Measurements from ENCODE around the gene FAM124A. TPM values are rescaled to one million over a fixed set of nuclear protein-coding genes. Genes with fewer than 3 reads are reported as not detected.

FAM124A gene
- total RNA-seq, 4 donors from 2014 or later, result 0.35 to 3.2 (median 1.5) TPM

GRCh38 chr13:51255556-51255955 lies 33.4 kb downstream of the FAM124A start:
- Histone ChIP-seq H3K27ac (no peak overlapping the region), H3K9me3 (no peaks in the 10 kb centered on the region)

GRCh38 chr13:51257187-51257586 lies 35.0 kb downstream of the FAM124A start:
- Histone ChIP-seq H3K27ac (no peak overlapping the region), H3K4me1 (no peaks in the 10 kb centered on the region), H3K36me3 (no peaks in the 10 kb centered on the region), H3K27me3 (no peaks in the 10 kb centered on the region), H3K4me3 (no peak overlapping the region), H3K9me3 (no peaks in the 10 kb centered on the region)
- TF ChIP-seq POLR2A (IDR thresholded peaks at IDR 0.05) (no peak), CTCF (IDR thresholded peaks at IDR 0.05) (no peak)
- no peak for DNase-seq

More at GRCh38 chr13:51255556-51255955, 33.4 kb downstream of the FAM124A start:
- TF ChIP-seq POLR2A (IDR thresholded peaks at IDR 0.05), result no peak
- TF ChIP-seq CTCF (IDR thresholded peaks at IDR 0.05), result no peak
- no peak for DNase-seq
- Histone ChIP-seq H3K27me3 (no peaks in the 10 kb centered on the region), H3K4me1 (no peaks in the 10 kb centered on the region), H3K4me3 (no peak overlapping the region), H3K36me3 (no peaks in the 10 kb centered on the region)

GRCh38 chr13:51258612-51259548 lies 36.7 kb downstream of the FAM124A start:
- H3K27ac ChIP-seq, result no peak overlapping the region
- TF ChIP-seq POLR2A (IDR thresholded peaks at IDR 0.05), result no peak
- no peak for TF ChIP-seq CTCF (IDR thresholded peaks at IDR 0.05)
- no peaks in the 10 kb centered on the region for H3K9me3 ChIP-seq
- no peaks in the 10 kb centered on the region for H3K36me3 ChIP-seq
- H3K4me1 ChIP-seq, result no peaks in the 10 kb centered on the region
- DNase-seq, result no peak
- no peaks in the 10 kb centered on the region for H3K27me3 ChIP-seq
- H3K4me3 ChIP-seq, result no peak overlapping the region

- H3K27ac ChIP-seq, result no peak overlapping the region
- H3K36me3 ChIP-seq, result no peaks in the 10 kb centered on the region
- TF ChIP-seq POLR2A (IDR thresholded peaks at IDR 0.05) (no peak), CTCF (IDR thresholded peaks at IDR 0.05) (no peak)
- H3K9me3 ChIP-seq, result no peaks in the 10 kb centered on the region
- H3K27me3 ChIP-seq, result no peaks in the 10 kb centered on the region
- no peak overlapping the region for H3K4me3 ChIP-seq
- no peak for DNase-seq
- no peaks in the 10 kb centered on the region for H3K4me1 ChIP-seq
Observed at GRCh38 chr13:51260154-51260553, 38.0 kb downstream of the FAM124A start.

GRCh38 chr13:51261610-51262249 lies 39.5 kb downstream of the FAM124A start:
- Histone ChIP-seq H3K4me3 (no peak overlapping the region), H3K27me3 (no peaks in the 10 kb centered on the region), H3K36me3 (no peaks in the 10 kb centered on the region), H3K9me3 (no peaks in the 10 kb centered on the region), H3K4me1 (no peaks in the 10 kb centered on the region), H3K27ac (no peak overlapping the region)
- TF ChIP-seq CTCF (IDR thresholded peaks at IDR 0.05), result no peak
- TF ChIP-seq POLR2A (IDR thresholded peaks at IDR 0.05), result no peak
- no peak for DNase-seq
